ENCODE data around the gene MMAB. TPM values are rescaled to one million over a fixed set of nuclear protein-coding genes. Genes with fewer than 3 reads are reported as not detected.
A peak's percentile ranks its signal among the peaks of the same experiment; 100 is the strongest.

The MMAB gene
- total RNA-seq, 1 experiment from 2014 or later, result 83.0 TPM

DNA sequence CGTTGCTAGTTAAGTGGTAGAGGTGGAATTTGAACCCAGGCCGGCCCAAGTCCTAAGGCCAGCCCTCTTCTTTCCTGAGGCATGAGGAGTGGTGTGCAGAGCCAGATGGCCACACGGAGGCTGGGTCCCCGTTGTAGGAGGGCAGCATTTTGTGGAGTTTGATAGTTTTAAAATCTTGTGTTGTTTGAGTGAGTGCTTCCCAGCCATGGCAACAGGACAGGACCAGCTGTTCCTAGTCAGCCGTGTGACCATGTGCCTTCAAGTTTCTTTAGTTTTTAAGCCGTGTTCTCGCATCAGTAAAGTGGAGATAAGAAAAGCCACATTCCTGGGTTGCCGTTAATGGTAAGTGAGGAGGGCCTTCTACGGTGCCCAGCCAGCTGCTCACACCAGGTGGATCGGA lies 51.5 kb downstream of the MMAB start:
- no peaks in the 10 kb centered on the region for H3K27me3 ChIP-seq (ENCODE audit: low read length)
- peaks cover 27% of the 10 kb centered on the region; the same call in 1 of the 2 replicates for H3K36me3 ChIP-seq (ENCODE audit: low read depth, low read length)
- ChIA-PET POLR2A (ENCODE audit: unreplicated experiment) (no interaction called here), CTCF (no interaction called here)
- no peaks in the 10 kb centered on the region for H3F3A ChIP-seq (ENCODE audit: low read length, unreplicated experiment)
- H3K4me2 ChIP-seq (ENCODE audit: low read length), result no peak overlapping the region
- no peak overlapping the region for H3K27ac ChIP-seq (ENCODE audit: low read length)
- no peaks in the 10 kb centered on the region for H4K20me1 ChIP-seq (ENCODE audit: low read length)
- no peak overlapping the region for H3K4me3 ChIP-seq (ENCODE audit: low read length)
- no peak overlapping the region for H3K9ac ChIP-seq (ENCODE audit: low read length)
- no peak overlapping the region for H2AFZ ChIP-seq (ENCODE audit: low read length)
- H3K4me1 ChIP-seq (ENCODE audit: insufficient read depth, low read length), result no peaks in the 10 kb centered on the region
- no TSS peak for BruUV-seq (replicated peaks)
- ATAC-seq (no peak), DNase-seq (no peak)
- no peaks in the 10 kb centered on the region for H3K79me2 ChIP-seq (ENCODE audit: low read length)
- TF ChIP-seq EZH2phosphoT487 (IDR thresholded peaks at IDR 0.05; ENCODE audit: borderline replicate concordance, low read length) (no peak), EZH2 (IDR thresholded peaks at IDR 0.05; ENCODE audit: low read length, unreplicated experiment) (no peak), CTCF (conservative IDR thresholded peaks at IDR 0.05; ENCODE audit: low read depth, low read length) (no peak)
- intact Hi-C loops (cut with micrococcal nuclease), result no loop called here
- no peaks in the 10 kb centered on the region for H3K9me3 ChIP-seq (ENCODE audit: low read length)
- H3K9me2 ChIP-seq (replicated peaks; ENCODE audit: low read length), result no peaks in the 10 kb centered on the region

DNA sequence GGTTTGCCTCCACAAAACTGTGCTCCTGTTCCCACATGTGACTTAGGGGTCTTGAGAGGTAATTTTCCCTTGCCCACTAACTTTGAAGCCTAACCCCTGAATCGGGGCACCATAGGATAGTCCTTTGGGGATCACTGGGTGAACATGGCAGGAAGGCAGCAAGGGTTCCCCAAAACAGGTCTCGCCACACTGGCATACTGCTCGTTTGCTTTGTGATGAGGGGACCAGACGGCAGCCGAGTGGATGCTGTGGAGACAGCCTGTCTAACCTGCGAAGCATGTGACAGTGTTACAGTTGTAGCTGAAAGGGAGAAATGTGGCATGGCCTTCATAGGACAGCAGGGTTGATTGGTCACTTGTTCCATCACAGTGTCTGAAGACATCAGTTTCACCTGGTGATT lies 53.5 kb downstream of the MMAB start:
- ChIA-PET POLR2A (ENCODE audit: unreplicated experiment) (no interaction called here), CTCF (interaction anchor here (1.5 kb wide), 1 partner anchor 78 kb away, joined by 6 read pairs; no protein-coding TSS in a partner anchor)
- no peak overlapping the region for H3K4me2 ChIP-seq (ENCODE audit: low read length)
- no peak overlapping the region for H3K4me3 ChIP-seq (ENCODE audit: low read length)
- no peaks in the 10 kb centered on the region for H3K27me3 ChIP-seq (ENCODE audit: low read length)
- no peaks in the 10 kb centered on the region for H3F3A ChIP-seq (ENCODE audit: low read length, unreplicated experiment)
- H3K4me1 ChIP-seq (ENCODE audit: insufficient read depth, low read length), result no peaks in the 10 kb centered on the region
- no peak overlapping the region for H3K9ac ChIP-seq (ENCODE audit: low read length)
- H3K79me2 ChIP-seq (ENCODE audit: low read length), result no peaks in the 10 kb centered on the region
- H3K9me2 ChIP-seq (replicated peaks; ENCODE audit: low read length), result no peaks in the 10 kb centered on the region
- no peak for ATAC-seq
- TF ChIP-seq EZH2phosphoT487 (IDR thresholded peaks at IDR 0.05; ENCODE audit: borderline replicate concordance, low read length) (no peak), CTCF (conservative IDR thresholded peaks at IDR 0.05; ENCODE audit: low read depth, low read length) (no peak), EZH2 (IDR thresholded peaks at IDR 0.05; ENCODE audit: low read length, unreplicated experiment) (no peak)
- H4K20me1 ChIP-seq (ENCODE audit: low read length), result no peaks in the 10 kb centered on the region
- no peaks in the 10 kb centered on the region for H3K9me3 ChIP-seq (ENCODE audit: low read length)
- H3K27ac ChIP-seq (ENCODE audit: low read length), result no peak overlapping the region
- no peak for DNase-seq
- no TSS peak for BruUV-seq (replicated peaks)
- H3K36me3 ChIP-seq (ENCODE audit: low read depth, low read length), result peaks cover 24% of the 10 kb centered on the region
- H2AFZ ChIP-seq (ENCODE audit: low read length), result no peak overlapping the region
- intact Hi-C loops (cut with micrococcal nuclease), result loop anchor here (2.0 kb wide), 1 partner anchor 53 kb away; the partner anchor contains the start of genes MMAB and MVK

GRCh38 chr12:109518820-109519665 lies 54.3 kb downstream of the MMAB start:
- intact Hi-C loops (cut with micrococcal nuclease), result loop anchor here (1.0 to 2.0 kb wide), 2 partner anchors 54 to 256 kb away; partner anchors contain the start of genes MMAB and MVK
- no peaks in the 10 kb centered on the region for H3K4me1 ChIP-seq (ENCODE audit: insufficient read depth, low read length)
- BruUV-seq (replicated peaks), result no TSS peak
- CTCF ChIA-PET, result interaction anchor here (1.0 to 1.5 kb wide), 2 partner anchors 54 to 78 kb away, joined by 6 to 8 read pairs; partner anchors contain the start of genes MMAB and MVK
- no peak overlapping the region for H3K9ac ChIP-seq (ENCODE audit: low read length)
- ATAC-seq (peak; percentile 91), DNase-seq (peak; percentile 77)
- no peaks in the 10 kb centered on the region for H3K79me2 ChIP-seq (ENCODE audit: low read length)
- no peaks in the 10 kb centered on the region for H3F3A ChIP-seq (ENCODE audit: low read length, unreplicated experiment)
- POLR2A ChIA-PET (ENCODE audit: unreplicated experiment), result no interaction called here
- no peak overlapping the region for H3K4me2 ChIP-seq (ENCODE audit: low read length)
- H3K27ac ChIP-seq (ENCODE audit: low read length), result no peak overlapping the region
- no peak overlapping the region for H3K4me3 ChIP-seq (ENCODE audit: low read length)
- no peaks in the 10 kb centered on the region for H3K9me2 ChIP-seq (replicated peaks; ENCODE audit: low read length)
- H3K9me3 ChIP-seq (ENCODE audit: low read length), result no peaks in the 10 kb centered on the region
- H3K36me3 ChIP-seq (ENCODE audit: low read depth, low read length), result peaks cover 24% of the 10 kb centered on the region
- H3K27me3 ChIP-seq (ENCODE audit: low read length), result no peaks in the 10 kb centered on the region
- TF ChIP-seq CTCF (conservative IDR thresholded peaks at IDR 0.05; ENCODE audit: low read depth, low read length) (peak; percentile 97), EZH2phosphoT487 (IDR thresholded peaks at IDR 0.05; ENCODE audit: borderline replicate concordance, low read length) (no peak)
- H2AFZ ChIP-seq (ENCODE audit: low read length), result no peak overlapping the region
- H4K20me1 ChIP-seq (ENCODE audit: low read length), result no peaks in the 10 kb centered on the region
